HG03196 (cell line): ENCODE results near the gene LPAR2.
"Not testable (repeated sequence)": the region's sequence is repeated elsewhere in the genome, so short reads cannot be mapped to it uniquely, and the experiment has no call there.

Experiments
- ATAC-seq: cut with Tn5 transposase; IDR thresholded peaks from one replicate; pipeline ENCODE4 v1.9.1; 2021; ENCODE audit not compliant: unreplicated experiment

The LPAR2 gene

GRCh38 chr19:19627621-19628500, at the start of gene LPAR2:
LPAR2 (minus strand) TSS chr19:19628220; CDS start chr19:19627275, 945 bp downstream.
- no peak for ATAC-seq

- ATAC-seq: no peak
Measured at GRCh38 chr19:19677579-19677978, 49.6 kb upstream of the LPAR2 start.

GRCh38 chr19:19674315-19674714, 46.3 kb upstream of the LPAR2 start:
- ATAC-seq: no peak

GRCh38 chr19:19672816-19673215, 44.8 kb upstream of the LPAR2 start:
- ATAC-seq: no peak

DNA sequence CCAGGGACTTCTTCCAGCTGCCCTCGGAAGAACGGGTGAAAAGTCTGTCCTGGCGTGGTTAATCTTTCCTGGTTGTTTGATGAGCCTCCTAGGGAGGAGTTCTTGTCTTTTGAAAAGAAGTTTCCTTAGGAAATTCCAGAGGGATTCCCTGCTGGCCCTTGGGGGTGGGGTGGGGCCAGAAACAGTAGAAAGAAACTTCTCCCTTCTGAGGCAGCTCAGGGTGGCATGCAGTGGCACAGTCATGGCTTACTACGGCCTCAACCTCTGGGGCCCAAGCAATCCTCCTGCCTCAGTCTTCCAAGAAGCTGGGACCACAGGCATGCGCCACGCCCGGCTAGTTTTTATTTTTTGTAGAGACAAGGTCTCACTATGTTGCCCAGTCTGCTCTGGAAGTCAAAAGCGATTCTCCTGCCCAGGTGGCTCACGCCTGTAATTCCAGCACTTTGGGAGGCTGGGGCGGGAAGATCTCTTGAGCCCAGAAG, 42.1 kb upstream of the LPAR2 start:
- ATAC-seq: no peak

- ATAC-seq: peak; percentile 64
Measured at GRCh38 chr19:19668230-19669012, 40.4 kb upstream of the LPAR2 start, which contains the start of gene ZNF101. ZNF101 (plus strand) TSS chr19:19668839; CDS start chr19:19668964, 125 bp downstream.

- ATAC-seq: not testable (repeated sequence)
Measured at GRCh38 chr19:19665420-19665948, 37.5 kb upstream of the LPAR2 start.

DNA sequence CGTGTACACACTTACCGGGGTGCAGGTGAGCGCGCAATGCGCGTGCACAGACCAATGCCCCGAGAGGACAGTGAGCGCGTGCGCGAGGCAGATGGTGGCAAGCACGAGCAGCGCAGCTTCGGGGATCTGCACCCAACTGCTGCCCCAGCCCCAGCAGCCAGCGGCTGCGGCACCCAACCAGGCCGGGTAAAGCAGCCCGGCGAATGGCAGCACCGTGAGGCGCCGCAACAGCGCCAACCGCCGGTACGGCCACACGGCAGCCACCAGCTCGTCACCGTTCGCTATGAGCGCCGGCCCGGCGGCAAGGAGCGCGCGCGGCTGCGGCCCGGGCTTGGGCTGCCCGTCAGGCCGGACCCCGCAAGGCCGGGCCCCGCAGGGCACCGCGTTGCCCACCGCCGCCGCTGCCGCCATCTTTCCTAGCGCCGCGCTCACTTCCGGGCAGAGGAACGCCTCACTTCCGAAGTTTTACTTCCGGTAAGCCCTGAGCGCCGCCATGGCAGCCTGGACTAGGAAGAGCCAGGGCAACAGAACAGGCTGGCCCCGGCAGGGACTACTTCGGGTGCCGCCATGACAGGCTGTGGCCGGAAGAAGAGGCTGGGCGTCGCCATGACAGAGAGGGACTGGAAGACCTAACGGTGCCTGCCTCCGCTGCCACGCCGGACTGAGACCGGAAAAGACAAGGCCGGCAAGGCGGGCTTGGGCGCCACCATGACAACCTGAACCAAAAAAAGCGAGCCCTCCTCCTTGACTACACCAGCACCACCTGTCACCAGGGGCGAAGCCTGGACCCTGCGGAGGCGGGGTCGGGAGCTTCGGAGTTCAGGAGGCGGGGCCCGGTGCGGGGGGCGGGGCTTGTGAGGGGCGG, 35.5 kb upstream of the LPAR2 start, which contains the start of gene ATP13A1:
ATP13A1 (minus strand) TSS at position 421 of the 865 bp plus-strand sequence; CDS start at position 411, 10 bp downstream.
- ATAC-seq: peak; percentile 73

DNA sequence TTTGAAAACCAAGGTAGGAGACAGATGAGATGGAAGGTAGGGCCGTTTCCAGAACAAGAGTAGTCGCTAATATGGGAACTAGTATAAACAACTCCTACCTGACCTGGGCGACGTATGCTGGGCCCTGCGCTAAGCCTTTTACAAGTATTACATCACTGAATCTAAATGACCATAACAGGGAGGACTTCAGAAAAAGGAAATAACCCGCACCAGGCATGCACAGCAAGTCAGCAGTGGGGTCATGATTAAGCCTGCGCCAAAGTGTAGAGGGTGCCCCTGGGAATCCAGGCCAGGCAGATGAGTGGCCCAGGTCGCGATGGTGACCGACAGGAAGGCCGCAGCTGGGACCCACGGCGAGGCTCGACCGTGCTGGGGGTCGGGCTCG, 34.8 kb upstream of the LPAR2 start:
- ATAC-seq: no peak

GRCh38 chr19:19662344-19662743, 34.3 kb upstream of the LPAR2 start:
- ATAC-seq: no peak

- peak; percentile 36 for ATAC-seq
Measured at GRCh38 chr19:19661675-19662251, 33.7 kb upstream of the LPAR2 start.

- ATAC-seq: no peak
Measured at GRCh38 chr19:19661141-19661674, 33.2 kb upstream of the LPAR2 start.

DNA sequence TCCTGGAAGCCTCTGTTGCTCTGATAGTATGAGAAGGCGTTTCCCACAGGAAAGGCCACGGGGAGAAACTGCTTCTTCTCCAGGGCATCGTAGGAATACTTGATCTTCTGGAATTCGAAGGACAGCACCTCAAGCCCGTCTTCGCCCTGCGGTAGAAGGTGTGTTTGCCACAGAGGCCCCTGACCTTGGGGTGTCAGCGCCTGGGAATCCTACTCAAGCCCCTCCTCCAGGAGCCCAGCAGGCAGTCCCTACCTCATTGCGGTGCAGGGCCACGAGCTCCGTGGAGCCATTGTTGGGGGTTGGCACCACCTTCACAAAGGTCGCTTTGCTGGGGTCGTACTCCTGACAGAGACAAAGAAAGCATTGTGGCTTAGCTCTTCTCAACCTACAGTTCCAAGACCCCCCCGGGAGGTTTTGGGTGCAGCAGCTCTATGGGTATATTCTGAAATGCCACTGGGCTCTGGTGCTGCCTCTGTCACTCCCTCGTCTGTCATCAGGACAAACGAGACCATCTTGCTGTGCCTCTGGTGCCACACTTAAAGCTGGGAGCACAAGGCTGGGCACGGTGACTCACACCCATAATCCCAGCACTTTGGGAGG, 31.7 kb upstream of the LPAR2 start:
- no peak for ATAC-seq

GRCh38 chr19:19657397-19657783, 29.4 kb upstream of the LPAR2 start:
- ATAC-seq: no peak

- no peak for ATAC-seq
Measured at GRCh38 chr19:19656451-19657396, 28.7 kb upstream of the LPAR2 start.

GRCh38 chr19:19655641-19656343, 27.8 kb upstream of the LPAR2 start:
- ATAC-seq: no peak

DNA sequence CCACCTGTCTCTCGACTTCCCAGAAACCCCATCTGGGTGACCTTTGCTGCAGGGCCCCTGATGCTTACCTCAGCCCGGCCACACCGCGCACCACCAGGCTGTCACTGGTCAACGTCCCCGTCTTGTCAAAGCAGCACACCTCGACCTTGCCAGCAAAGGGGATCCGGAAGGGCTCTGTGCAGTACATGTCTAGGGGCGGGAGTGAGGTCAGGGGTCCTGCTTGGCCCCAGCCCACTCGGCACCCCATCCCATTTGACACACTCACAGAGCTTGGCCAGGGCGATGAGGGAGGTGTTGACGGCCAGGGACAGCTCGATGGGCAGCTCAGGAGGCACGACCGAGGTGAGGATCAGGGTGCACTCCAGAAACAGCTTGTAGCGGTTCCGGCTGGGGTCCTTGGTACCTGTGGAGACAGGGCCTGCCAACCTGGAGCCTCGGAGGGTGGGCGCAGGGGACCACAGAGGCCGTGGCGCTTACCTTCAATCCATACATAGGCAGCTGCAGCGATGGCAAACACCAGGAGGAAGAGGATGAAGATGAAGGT, 27.1 kb upstream of the LPAR2 start:
- no peak for ATAC-seq
